SKM-1 (cell line): ENCODE measurements around the gene LENG1.

Source experiments
- DNase-seq: peaks from one replicate; lab custom pipeline; 2025; ENCODE audit not compliant: unreplicated experiment; lab: John Stamatoyannopoulos, UW

The LENG1 gene

GRCh38 chr19:54114340-54115108 lies 45.0 kb downstream of the LENG1 start:
- DNase-seq, result no peak

- no peak for DNase-seq
Observed at GRCh38 chr19:54109651-54110050, 49.9 kb downstream of the LENG1 start.

GRCh38 chr19:54108496-54108895 lies 51.0 kb downstream of the LENG1 start:
- no peak for DNase-seq

GRCh38 chr19:54107876-54108490 lies 51.5 kb downstream of the LENG1 start:
- no peak for DNase-seq

GRCh38 chr19:54106716-54107115 lies 52.8 kb downstream of the LENG1 start:
- DNase-seq, result no peak

GRCh38 chr19:54105796-54106195 lies 53.7 kb downstream of the LENG1 start:
- DNase-seq, result no peak
